B cell (primary cell): ENCODE measurements around the gene STARD9. TPM values are rescaled to one million over a fixed set of nuclear protein-coding genes. Genes with fewer than 3 reads are reported as not detected.

Experiments used
- ATAC-seq: fragments of 200-7000 bp; cut with Tn5 transposase; one replicate; pipeline ENCODE4 v1.10.0; 2021; ENCODE audit warnings: low read depth, mild to moderate bottlenecking, moderate number of reproducible peaks, moderate library complexity
- CTCF ChIA-PET: fragments of 350-600 bp; sonication (Branson Sonifier 250); formaldehyde crosslinking; loops from one replicate; lab custom pipeline; 2021; ENCODE audit warnings: antibody characterized with exemption, inconsistent platforms; lab: Charles Lee
- POLR2A ChIA-PET: fragments of 350-600 bp; sonication (Branson Sonifier 250); formaldehyde crosslinking; loops from one replicate; lab custom pipeline; 2021; ENCODE audit warnings: antibody characterized with exemption; lab: Charles Lee
- DNase-seq: peaks from one replicate; pipeline ENCODE4 v3.0.0; 2013
- H2AFZ ChIP-seq: 2 replicates; pipeline ENCODE4 v1.6.1; 2012; ENCODE audit warnings: mild to moderate bottlenecking, low read depth, low read length; ENCODE audit not compliant: insufficient read depth, poor library complexity, severe bottlenecking
- H3K27ac ChIP-seq, 2 donors: 1 replicate in 1 of 2; 2 replicates in 1 of 2; pipeline ENCODE4 v1.5.1; 2012 to 2013; ENCODE audit warnings: low read length in 2 of 2, mild to moderate bottlenecking in 2 of 2, moderate library complexity in 1 of 2
- H3K27me3 ChIP-seq, 4 experiments: fragments of 200-600 bp in 1 of 4; sonication (generic) in 1 of 4; replicated peaks in 1 of 4; 1 replicate in 2 of 4; 2 replicates in 2 of 4; pipeline versions ENCODE4 v1.6.1 to v1.7.0; 2013 to 2016; ENCODE audit warnings: low read length in 3 of 4, mild to moderate bottlenecking in 2 of 4, mixed read lengths in 1 of 4, moderate library complexity in 1 of 4; ENCODE audit not compliant: insufficient read depth in 4 of 4, control insufficient read depth in 3 of 4; ENCODE audit errors: control extremely low read depth in 1 of 4
- H3K36me3 ChIP-seq, 2 experiments: replicated peaks in 1 of 2; 1 replicate in 1 of 2; 2 replicates in 1 of 2; pipeline versions ENCODE4 v1.6.1 to v1.7.1; 2013; ENCODE audit warnings: low read length in 1 of 2; ENCODE audit not compliant: insufficient read depth in 2 of 2, control insufficient read depth in 1 of 2; ENCODE audit errors: control extremely low read depth in 1 of 2, extremely low read depth in 1 of 2
- H3K4me1 ChIP-seq, 2 donors: fragments of 200-600 bp in 1 of 2; sonication (generic) in 1 of 2; 1 replicate in 1 of 2; 2 replicates in 1 of 2; pipeline versions ENCODE4 v1.5.1 to v1.6.1; 2013 to 2017; ENCODE audit warnings: low read length in 2 of 2; ENCODE audit not compliant: control insufficient read depth in 2 of 2, insufficient read depth in 2 of 2
- H3K4me2 ChIP-seq: replicated peaks from 2 replicates; pipeline ENCODE3; 2012; ENCODE audit warnings: mild to moderate bottlenecking, low read depth, low read length; ENCODE audit not compliant: poor library complexity, severe bottlenecking
- H3K4me3 ChIP-seq, 5 experiments: fragments of 200-600 bp in 1 of 5; sonication (generic) in 1 of 5; 1 replicate in 3 of 5; 2 replicates in 2 of 5; pipeline versions ENCODE4 v1.5.1 to v1.7.0; 2011 to 2016; ENCODE audit warnings: low read length in 4 of 5, mild to moderate bottlenecking in 4 of 5, low read depth in 2 of 5, control low read depth in 1 of 5, moderate library complexity in 1 of 5; ENCODE audit not compliant: insufficient read depth in 1 of 5; ENCODE audit errors: control extremely low read depth in 1 of 5, extremely low read depth in 1 of 5
- H3K79me2 ChIP-seq: fragments of 200-600 bp; sonication (generic); one replicate; pipeline ENCODE4 v1.6.0; 2016; ENCODE audit warnings: low read length; ENCODE audit not compliant: control insufficient read depth, insufficient read depth
- H3K9ac ChIP-seq: fragments of 200-600 bp; sonication (generic); 2 replicates; pipeline ENCODE4 v1.6.1; 2017; ENCODE audit warnings: mild to moderate bottlenecking, low read length, moderate library complexity
- H3K9me3 ChIP-seq, 3 donors: one replicate each; pipeline versions ENCODE4 v1.6.1 to v1.7.1; 2013; ENCODE audit warnings: low read length in 2 of 3; ENCODE audit not compliant: control insufficient read depth in 2 of 3, insufficient read depth in 1 of 3; ENCODE audit errors: control extremely low read depth in 1 of 3
- H4K20me1 ChIP-seq: 2 replicates; pipeline ENCODE4 v1.6.0; 2012; ENCODE audit warnings: mild to moderate bottlenecking, low read length; ENCODE audit not compliant: insufficient read depth, control insufficient read depth, poor library complexity, severe bottlenecking
- H3K27ac Mint-ChIP-seq: one replicate; pipeline ENCODE4 v1.8.0; 2021; ENCODE audit warnings: mixed read lengths
- H3K27me3 Mint-ChIP-seq: one replicate; pipeline ENCODE4 v1.8.0; 2021; ENCODE audit warnings: mixed read lengths
- H3K4me1 Mint-ChIP-seq: one replicate; pipeline ENCODE4 v1.8.0; 2021; ENCODE audit warnings: mixed read lengths
- H3K4me3 Mint-ChIP-seq: one replicate; pipeline ENCODE4 v1.8.0; 2021; ENCODE audit warnings: mixed read lengths
- H3K9me3 Mint-ChIP-seq: one replicate; pipeline ENCODE4 v1.8.0; 2022; ENCODE audit warnings: mixed read lengths; ENCODE audit not compliant: insufficient read depth
- CTCF ChIP-seq: fragments of 200-600 bp; IDR thresholded peaks from one replicate; pipeline ENCODE4 v1.8.0; 2022; ENCODE audit warnings: antibody characterized with exemption, mild to moderate bottlenecking
- EZH2 ChIP-seq: IDR thresholded peaks from 2 replicates; pipeline ENCODE4 v1.6.1; 2012; ENCODE audit warnings: borderline replicate concordance, low read depth, mild to moderate bottlenecking, moderate library complexity, low read length; ENCODE audit not compliant: insufficient read depth, poor library complexity, severe bottlenecking
- WGBS: methylation state at CpG from one replicate; pipeline ENCODE4 v1.1.5; 2013; ENCODE audit warnings: missing lambda C conversion rate; ENCODE audit not compliant: insufficient coverage; 5-methylcytosine and 5-hydroxymethylcytosine counted together
- intact Hi-C: fragments of 100-400 bp; cut with micrococcal nuclease; formaldehyde crosslinking; loops from one replicate; pipeline ENCODE4 v1.10.0; 2022
- polyA plus RNA-seq: library from polyadenylated mRNA; depleted of rRNA; stranded (reverse); fragments of >200 nt; gene quantifications from 2 replicates; pipeline ENCODE4 v1.2.3, GENCODE V29; 2012
- total RNA-seq, 2 donors: library from RNA; stranded (reverse); fragments of 120-200 nt in 1 of 2; gene quantifications; 1 replicate in 1 of 2; 2 replicates in 1 of 2; pipeline versions ENCODE4 v1.2.3 to v1.2.4, GENCODE V29; 2013 to 2022

The STARD9 gene
- total and polyA plus RNA-seq, 2 donors (not counting 1 experiment from before 2014, with no cell fraction given), result 5.0 to 23.1 TPM

- POLR2A ChIA-PET, result no interaction called here
- WGBS, result 100% methylated on average over 4 of the region's 10 CpGs
- Histone ChIP-seq H2AFZ (no peak overlapping the region), H3K9ac (no peak overlapping the region), H3K4me2 (no peak overlapping the region), H3K4me3 (no peak overlapping the region), H3K9me3 (no peaks in the 10 kb centered on the region), H3K4me1 (no peaks in the 10 kb centered on the region), H3K27me3 (no peaks in the 10 kb centered on the region), H3K79me2 (no peaks in the 10 kb centered on the region), H4K20me1 (no peaks in the 10 kb centered on the region), H3K27ac (no peak overlapping the region), H3K36me3 (no peaks in the 10 kb centered on the region)
- intact Hi-C loops, result no loop called here
- no peak for TF ChIP-seq CTCF
- TF ChIP-seq EZH2, result no peak
- CTCF ChIA-PET, result interaction anchor here (0.6 to 1.3 kb wide), 2 partner anchors 231 to 232 kb away, joined by 3 to 4 read pairs; no protein-coding TSS in a partner anchor
- DNase-seq, result no peak
- ATAC-seq, result no peak
- Mint-ChIP-seq H3K27ac (no peak overlapping the region), H3K4me3 (no peak overlapping the region), H3K9me3 (no peaks in the 10 kb centered on the region), H3K27me3 (no peaks in the 10 kb centered on the region), H3K4me1 (no peaks in the 10 kb centered on the region)
Measured at GRCh38 chr15:42694398-42694797, 119.0 kb downstream of the STARD9 start.

- H3K9ac ChIP-seq, result no peak overlapping the region
- H3K4me2 ChIP-seq, result no peak overlapping the region
- H3K4me3 Mint-ChIP-seq, result no peak overlapping the region
- H3K27me3 Mint-ChIP-seq, result no peaks in the 10 kb centered on the region
- no peak overlapping the region for H3K4me3 ChIP-seq
- H3K27me3 ChIP-seq, result no peaks in the 10 kb centered on the region
- POLR2A ChIA-PET, result no interaction called here
- CTCF ChIA-PET, result interaction anchor here (2.0 kb wide), 1 partner anchor 231 kb away, joined by 4 read pairs; no protein-coding TSS in a partner anchor
- no peaks in the 10 kb centered on the region for H3K9me3 ChIP-seq
- intact Hi-C loops, result no loop called here
- no peaks in the 10 kb centered on the region for H3K36me3 ChIP-seq
- no peaks in the 10 kb centered on the region for H3K4me1 ChIP-seq
- ATAC-seq (no peak), DNase-seq (no peak)
- H3K27ac Mint-ChIP-seq, result no peak overlapping the region
- TF ChIP-seq CTCF, result no peak
- no peak for TF ChIP-seq EZH2
- WGBS, result 95% methylated on average over 6 of the region's 6 CpGs
- H3K27ac ChIP-seq, result no peak overlapping the region
- H3K9me3 Mint-ChIP-seq, result no peaks in the 10 kb centered on the region
- H2AFZ ChIP-seq, result no peak overlapping the region
- H4K20me1 ChIP-seq, result no peaks in the 10 kb centered on the region
- H3K79me2 ChIP-seq, result no peaks in the 10 kb centered on the region
- no peaks in the 10 kb centered on the region for H3K4me1 Mint-ChIP-seq
Measured at GRCh38 chr15:42695527-42696071, 120.2 kb downstream of the STARD9 start.
